Stimulated activated memory B cell treated with anti-CD40 and anti-IgM and Interleukin-4, amounts not matched to agents 10 μg/mL and 1 μg/mL and 100 μg/mL, for 72 hours (primary cell): ENCODE measurements around the gene TMIE.

ENCODE experiments used
- ATAC-seq: fragments of 150-1000 bp; cut with Tn5 transposase; 2 replicates; pipeline ENCODE4 v1.10.0; 2021
- H3K27ac Mint-ChIP-seq: one replicate; pipeline ENCODE4 v1.8.0; 2022; ENCODE audit warnings: mild to moderate bottlenecking, mixed read lengths
- H3K27me3 Mint-ChIP-seq: one replicate; pipeline ENCODE4 v1.8.0; 2022; ENCODE audit warnings: mixed read lengths
- H3K36me3 Mint-ChIP-seq: one replicate; pipeline ENCODE4 v1.8.0; 2022; ENCODE audit warnings: mixed read lengths
- H3K4me1 Mint-ChIP-seq: one replicate; pipeline ENCODE4 v1.8.0; 2022; ENCODE audit warnings: mixed read lengths
- H3K4me3 Mint-ChIP-seq: one replicate; pipeline ENCODE4 v1.8.0; 2022; ENCODE audit warnings: mild to moderate bottlenecking, moderate library complexity, mixed read lengths
- H3K9me3 Mint-ChIP-seq: one replicate; pipeline ENCODE4 v1.8.0; 2022; ENCODE audit warnings: mixed read lengths

TMIE gene

DNA sequence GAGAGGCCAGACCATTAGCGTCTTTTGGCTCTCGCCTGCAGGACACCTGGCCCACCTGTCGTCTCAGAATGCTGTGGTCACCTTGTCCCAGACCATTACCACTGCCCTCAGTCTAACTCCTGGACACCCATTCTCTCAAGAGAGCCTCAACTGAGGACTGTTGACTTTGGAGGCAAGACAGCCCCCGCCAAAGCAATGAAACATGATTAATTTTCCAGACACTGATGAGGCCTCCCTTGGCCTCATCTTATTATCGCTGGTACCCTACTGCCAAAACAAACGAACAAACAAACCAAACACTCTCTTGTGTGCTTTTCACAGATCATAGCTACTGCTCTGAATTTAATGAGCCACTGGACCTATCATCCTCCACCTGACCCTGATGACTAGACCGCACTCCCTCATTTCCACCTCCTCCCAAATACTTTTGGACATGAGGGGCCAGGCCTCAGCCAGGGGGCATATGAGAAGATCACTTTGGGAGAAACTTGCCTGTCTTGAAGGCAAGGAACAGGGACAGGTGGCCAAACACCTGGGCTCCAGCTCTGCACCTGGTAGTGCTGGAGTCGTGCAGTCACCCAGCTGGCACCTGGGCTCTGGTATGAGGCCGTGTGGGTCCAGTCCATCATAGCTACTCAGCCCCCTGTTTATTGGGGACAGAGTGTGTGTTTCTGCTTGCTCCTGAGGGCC is 35.3 kb upstream of the TMIE start:
- no peak for ATAC-seq
- H3K4me3 Mint-ChIP-seq, result no peak overlapping the region
- peaks cover 3% of the 10 kb centered on the region for H3K4me1 Mint-ChIP-seq
- peaks cover 29% of the 10 kb centered on the region for H3K27me3 Mint-ChIP-seq
- no peaks in the 10 kb centered on the region for H3K36me3 Mint-ChIP-seq
- H3K9me3 Mint-ChIP-seq, result no peaks in the 10 kb centered on the region
- H3K27ac Mint-ChIP-seq, result no peak overlapping the region

- Mint-ChIP-seq H3K27ac (no peak overlapping the region), H3K4me1 (no peaks in the 10 kb centered on the region), H3K9me3 (no peaks in the 10 kb centered on the region), H3K4me3 (no peak overlapping the region), H3K36me3 (no peaks in the 10 kb centered on the region), H3K27me3 (peaks cover 27% of the 10 kb centered on the region)
- ATAC-seq, result no peak
Observed at GRCh38 chr3:46666453-46666845, 34.7 kb upstream of the TMIE start.

DNA sequence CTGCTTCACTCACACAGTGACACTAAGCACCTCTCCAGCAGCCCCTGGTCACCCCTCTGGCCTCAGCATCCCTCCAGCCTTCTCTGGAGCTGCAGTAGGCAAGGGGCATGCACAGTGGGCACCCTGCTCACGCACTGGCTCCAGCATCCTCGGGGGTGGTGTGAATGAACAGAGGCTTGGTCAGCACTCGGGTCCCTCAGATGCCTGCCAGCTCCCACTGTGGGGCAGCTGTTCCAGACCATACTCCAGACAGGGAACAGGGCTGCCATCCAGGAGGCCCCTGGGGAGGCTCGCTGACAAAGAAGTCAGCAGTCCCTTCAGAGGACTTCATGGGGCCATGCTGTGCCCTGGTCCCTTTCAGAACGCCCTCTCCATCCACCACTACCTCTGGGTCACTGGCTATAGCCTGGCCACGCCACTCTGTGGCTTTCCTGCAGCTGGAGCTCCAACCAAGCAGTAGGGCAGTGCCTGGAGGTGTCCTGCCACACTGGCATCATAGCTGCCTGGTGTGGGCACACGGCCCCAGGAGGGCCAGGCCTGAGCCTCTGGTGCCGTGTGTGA is 34.1 kb upstream of the TMIE start:
- no peaks in the 10 kb centered on the region for H3K4me1 Mint-ChIP-seq
- H3K9me3 Mint-ChIP-seq, result no peaks in the 10 kb centered on the region
- no peak overlapping the region for H3K27ac Mint-ChIP-seq
- H3K4me3 Mint-ChIP-seq, result no peak overlapping the region
- H3K36me3 Mint-ChIP-seq, result no peaks in the 10 kb centered on the region
- no peak for ATAC-seq
- peaks cover 27% of the 10 kb centered on the region for H3K27me3 Mint-ChIP-seq

DNA sequence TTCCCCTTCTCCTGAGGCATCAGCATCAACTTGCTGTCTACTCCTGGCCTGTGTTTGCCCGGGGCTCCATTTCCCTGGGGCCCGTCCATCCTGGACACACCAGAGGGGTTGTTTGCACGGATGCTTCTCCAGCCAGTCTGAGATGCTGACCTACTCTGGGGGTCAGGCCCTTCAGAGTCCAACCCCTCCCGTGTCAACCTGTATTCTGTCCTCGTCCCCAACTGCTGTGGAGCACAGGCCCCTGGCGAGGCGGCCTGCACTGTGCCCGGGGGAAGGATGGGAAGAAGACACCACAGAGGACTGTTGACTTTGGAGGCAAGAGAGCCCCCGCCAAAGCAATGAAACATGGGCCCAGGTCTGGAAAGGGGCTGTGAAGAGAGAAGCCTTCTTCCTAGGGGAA is 33.5 kb upstream of the TMIE start:
- no peak for ATAC-seq
- no peaks in the 10 kb centered on the region for H3K9me3 Mint-ChIP-seq
- H3K4me1 Mint-ChIP-seq, result no peaks in the 10 kb centered on the region
- no peak overlapping the region for H3K27ac Mint-ChIP-seq
- H3K4me3 Mint-ChIP-seq, result no peak overlapping the region
- no peaks in the 10 kb centered on the region for H3K36me3 Mint-ChIP-seq
- H3K27me3 Mint-ChIP-seq, result peaks cover 23% of the 10 kb centered on the region

GRCh38 chr3:46668116-46668515 is 33.1 kb upstream of the TMIE start:
- H3K36me3 Mint-ChIP-seq, result no peaks in the 10 kb centered on the region
- no peaks in the 10 kb centered on the region for H3K4me1 Mint-ChIP-seq
- H3K27me3 Mint-ChIP-seq, result peaks cover 21% of the 10 kb centered on the region
- no peak overlapping the region for H3K27ac Mint-ChIP-seq
- no peak overlapping the region for H3K4me3 Mint-ChIP-seq
- ATAC-seq, result no peak
- no peaks in the 10 kb centered on the region for H3K9me3 Mint-ChIP-seq

- H3K27me3 Mint-ChIP-seq, result peaks cover 21% of the 10 kb centered on the region
Observed at GRCh38 chr3:46668591-46668990, 32.6 kb upstream of the TMIE start.

DNA sequence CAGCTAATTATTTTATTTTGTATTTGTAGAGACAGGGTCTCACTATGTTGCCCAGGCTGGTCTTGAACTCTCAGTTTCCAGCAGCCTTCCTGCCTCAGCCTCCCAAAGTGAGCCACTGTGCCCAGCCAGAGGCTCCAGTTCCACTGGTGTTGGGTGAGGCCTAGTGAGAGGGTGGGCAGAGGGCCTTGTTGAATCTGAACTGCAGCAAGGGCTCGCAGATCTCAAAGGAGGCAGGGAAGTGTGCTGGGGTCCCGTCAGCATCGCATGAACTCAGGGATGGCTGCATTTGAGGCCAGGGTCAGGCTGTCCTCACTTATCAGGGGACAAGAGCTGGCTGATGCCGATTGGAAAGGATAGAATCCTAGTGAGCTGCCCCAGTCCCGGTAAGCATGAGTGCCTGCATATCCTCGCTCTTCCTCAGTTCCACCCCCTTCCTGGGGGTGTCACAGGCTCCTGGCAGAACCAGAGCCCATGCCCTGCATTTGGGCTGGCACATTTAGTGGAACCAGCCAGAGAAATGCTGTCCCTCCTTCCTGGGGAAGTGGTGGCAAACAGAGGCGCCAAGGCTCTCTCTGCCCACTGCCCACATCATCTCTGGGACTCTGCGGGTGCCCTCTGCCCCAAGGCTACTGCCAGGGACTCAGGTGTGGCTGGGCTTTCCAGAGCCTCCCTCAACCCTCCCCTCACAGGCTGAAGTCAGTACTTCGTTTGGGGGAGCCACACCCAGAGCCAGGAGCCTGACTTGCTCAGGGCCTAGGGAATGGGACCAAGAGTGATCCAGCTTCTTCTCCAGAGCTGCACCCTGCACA is 31.8 kb upstream of the TMIE start:
- Mint-ChIP-seq H3K27ac (no peak overlapping the region), H3K4me1 (no peaks in the 10 kb centered on the region), H3K36me3 (no peaks in the 10 kb centered on the region), H3K27me3 (peaks cover 20% of the 10 kb centered on the region), H3K9me3 (no peaks in the 10 kb centered on the region), H3K4me3 (no peak overlapping the region)
- no peak for ATAC-seq

More at GRCh38 chr3:46668591-46668990, 32.6 kb upstream of the TMIE start:
- no peaks in the 10 kb centered on the region for H3K4me1 Mint-ChIP-seq
- ATAC-seq, result no peak
- no peak overlapping the region for H3K27ac Mint-ChIP-seq
- no peaks in the 10 kb centered on the region for H3K9me3 Mint-ChIP-seq
- H3K36me3 Mint-ChIP-seq, result no peaks in the 10 kb centered on the region
- H3K4me3 Mint-ChIP-seq, result no peak overlapping the region

DNA sequence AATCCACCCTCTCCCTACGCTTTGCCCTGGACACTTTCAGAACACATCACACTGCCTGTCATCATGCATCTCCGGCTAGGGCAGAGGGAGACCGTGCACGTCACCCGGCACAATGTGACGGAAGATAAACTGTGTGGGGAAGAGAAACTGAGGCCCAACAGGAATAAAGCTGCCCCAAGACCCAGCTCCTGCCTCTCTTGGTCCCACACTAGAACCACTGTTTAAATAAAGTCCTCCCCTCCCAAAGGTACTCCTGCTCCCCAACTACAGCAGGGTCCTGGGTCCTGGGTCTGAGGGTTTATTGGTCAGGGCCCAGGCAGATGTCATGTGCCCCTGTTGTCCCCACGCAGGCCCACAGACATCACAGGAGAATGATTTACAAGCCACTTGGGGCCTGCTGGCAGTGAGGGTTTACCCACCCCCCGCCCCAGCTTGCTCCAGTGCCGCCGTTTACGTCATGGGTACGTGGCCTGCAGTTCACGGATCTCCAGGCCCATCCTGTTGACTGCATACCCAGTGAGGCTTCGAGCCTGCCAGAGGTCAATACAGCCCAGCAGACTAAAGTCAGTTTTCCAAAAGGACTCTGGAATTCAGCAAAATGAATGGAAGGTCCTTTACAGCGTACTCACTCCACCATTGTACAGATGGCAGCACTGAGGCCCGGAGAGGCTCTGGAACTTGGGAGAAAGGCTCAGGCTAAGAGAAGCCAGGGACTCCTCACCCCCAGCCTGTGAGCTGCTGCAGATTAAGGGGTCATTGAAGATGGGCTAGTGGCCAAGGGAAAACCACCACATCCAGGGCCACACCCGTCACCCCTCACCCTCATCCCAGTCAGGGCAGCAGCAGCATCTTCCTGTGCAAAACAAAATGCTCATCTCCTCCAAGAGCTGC is 30.9 kb upstream of the TMIE start:
- Mint-ChIP-seq H3K36me3 (no peaks in the 10 kb centered on the region), H3K4me1 (no peaks in the 10 kb centered on the region), H3K4me3 (no peak overlapping the region), H3K9me3 (no peaks in the 10 kb centered on the region), H3K27ac (no peak overlapping the region), H3K27me3 (peaks cover 20% of the 10 kb centered on the region)
- ATAC-seq, result no peak

DNA sequence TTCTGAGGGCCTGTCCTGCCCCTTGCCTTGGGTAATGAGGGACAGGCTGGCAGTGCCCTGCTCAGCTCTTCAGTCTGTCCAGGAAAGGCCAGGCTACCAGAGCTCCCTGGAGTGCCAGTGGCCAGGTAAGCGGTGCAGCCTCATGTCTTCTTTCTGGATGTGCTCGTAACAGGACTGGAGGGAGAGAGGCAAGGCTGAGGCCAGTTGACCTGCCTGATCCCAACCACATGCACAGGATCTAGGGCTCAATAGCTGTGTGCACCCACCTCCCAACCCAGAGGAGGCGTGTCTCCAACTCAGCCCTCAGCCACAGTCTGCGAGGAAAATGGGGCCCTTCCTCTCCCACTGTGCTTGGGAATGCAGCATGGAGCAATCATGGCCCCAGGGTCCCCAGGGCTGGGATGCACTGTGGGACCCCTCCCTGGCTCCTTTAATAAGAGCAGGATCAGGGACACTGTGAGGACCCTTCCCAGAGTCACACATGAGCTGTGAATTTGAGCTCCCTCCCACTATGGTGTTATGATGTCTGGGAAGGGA is 30.2 kb upstream of the TMIE start:
- Mint-ChIP-seq H3K4me3 (no peak overlapping the region), H3K27ac (no peak overlapping the region), H3K27me3 (peaks cover 20% of the 10 kb centered on the region), H3K36me3 (no peaks in the 10 kb centered on the region), H3K4me1 (no peaks in the 10 kb centered on the region), H3K9me3 (no peaks in the 10 kb centered on the region)
- no peak for ATAC-seq

DNA sequence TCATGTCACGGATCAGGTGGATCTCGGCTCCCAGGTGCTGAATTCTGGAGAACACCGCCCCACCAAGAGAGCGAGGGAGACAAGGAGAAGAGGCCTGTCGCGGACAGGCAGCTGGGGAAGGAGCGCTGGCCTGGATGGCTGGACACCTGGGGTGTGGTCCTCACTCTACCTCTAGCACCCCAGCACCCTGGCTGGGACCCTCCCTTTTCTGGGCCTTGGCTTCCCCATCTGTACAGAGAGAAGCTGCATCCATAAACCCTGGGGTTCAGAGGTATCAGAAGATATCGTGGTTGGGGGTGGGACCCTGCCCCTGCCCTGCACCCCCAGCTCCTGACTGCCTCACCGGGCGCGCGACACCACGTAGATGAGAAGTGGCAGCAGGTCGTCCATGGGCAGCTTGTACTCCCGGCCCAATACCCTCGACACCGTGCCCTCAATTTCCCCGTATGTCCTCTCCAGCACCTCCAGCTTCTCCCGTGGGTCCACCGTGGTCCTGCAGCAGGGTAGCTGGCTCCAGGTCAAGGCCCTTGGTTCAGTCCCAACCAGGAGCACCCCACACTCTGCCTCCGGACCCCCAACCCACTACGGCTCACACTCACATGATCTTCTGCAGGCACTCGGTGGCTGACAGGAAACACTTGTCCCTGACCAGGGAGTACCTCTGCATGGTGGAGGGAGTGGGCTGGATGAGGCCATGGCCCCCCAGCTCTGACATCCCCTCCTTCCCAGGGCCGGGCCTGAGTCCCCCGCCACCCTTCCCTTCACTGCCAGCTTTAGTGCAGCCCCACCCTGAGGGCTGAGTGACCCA is 29.4 kb upstream of the TMIE start:
- Mint-ChIP-seq H3K4me1 (no peaks in the 10 kb centered on the region), H3K27ac (no peak overlapping the region), H3K4me3 (no peak overlapping the region), H3K27me3 (peaks cover 20% of the 10 kb centered on the region), H3K36me3 (no peaks in the 10 kb centered on the region), H3K9me3 (no peaks in the 10 kb centered on the region)
- ATAC-seq, result no peak

DNA sequence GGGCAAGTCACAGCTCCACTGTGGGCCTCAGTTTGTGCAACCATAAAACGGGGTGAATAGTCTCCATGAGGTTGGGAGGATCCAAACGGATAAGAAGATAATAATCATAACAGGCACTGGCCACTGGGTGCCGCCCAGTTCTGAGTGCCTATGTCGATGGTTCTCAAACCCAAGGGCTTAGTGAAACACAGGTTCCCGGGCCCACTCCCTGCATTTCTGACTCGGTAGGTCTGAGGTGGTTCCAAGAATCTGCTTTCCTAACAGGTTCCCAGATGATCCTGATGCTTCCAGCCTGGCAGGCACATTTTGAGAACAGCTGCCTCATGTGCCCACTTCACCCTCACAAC is 28.9 kb upstream of the TMIE start:
- H3K36me3 Mint-ChIP-seq, result no peaks in the 10 kb centered on the region
- H3K4me1 Mint-ChIP-seq, result no peaks in the 10 kb centered on the region
- no peak overlapping the region for H3K27ac Mint-ChIP-seq
- H3K4me3 Mint-ChIP-seq, result no peak overlapping the region
- ATAC-seq, result no peak
- no peaks in the 10 kb centered on the region for H3K9me3 Mint-ChIP-seq
- peaks cover 20% of the 10 kb centered on the region for H3K27me3 Mint-ChIP-seq

GRCh38 chr3:46673151-46674030 is 27.8 kb upstream of the TMIE start:
- peaks cover 20% of the 10 kb centered on the region for H3K27me3 Mint-ChIP-seq
- H3K4me1 Mint-ChIP-seq, result no peaks in the 10 kb centered on the region
- no peaks in the 10 kb centered on the region for H3K9me3 Mint-ChIP-seq
- no peak for ATAC-seq
- H3K4me3 Mint-ChIP-seq, result no peak overlapping the region
- no peak overlapping the region for H3K27ac Mint-ChIP-seq
- no peaks in the 10 kb centered on the region for H3K36me3 Mint-ChIP-seq

GRCh38 chr3:46674031-46674845 is 27.0 kb upstream of the TMIE start:
- no peak overlapping the region for H3K4me3 Mint-ChIP-seq
- no peak for ATAC-seq
- peaks cover 20% of the 10 kb centered on the region for H3K27me3 Mint-ChIP-seq
- H3K9me3 Mint-ChIP-seq, result no peaks in the 10 kb centered on the region
- H3K36me3 Mint-ChIP-seq, result no peaks in the 10 kb centered on the region
- H3K4me1 Mint-ChIP-seq, result no peaks in the 10 kb centered on the region
- H3K27ac Mint-ChIP-seq, result no peak overlapping the region
